RWPE1 (cell line): ENCODE results near the gene OR2A42.
"Not testable (repeated sequence)": the region's sequence is repeated elsewhere in the genome, so short reads cannot be mapped to it uniquely, and the experiment has no call there.

Source experiments
- CTCF ChIA-PET: fragments of 350-600 bp; sonication (Branson Sonifier 250); formaldehyde crosslinking; extraction: SDS; loops from one replicate; lab custom pipeline; 2021; lab: Yijun Ruan, JAX
- POLR2A ChIA-PET: fragments of 400-600 bp; formaldehyde crosslinking; extraction: SDS; loops from one replicate; lab custom pipeline; 2020; ENCODE audit warnings: antibody characterized with exemption; ENCODE audit not compliant: low non-redundant PET; lab: Yijun Ruan, JAX
- DNase-seq: peaks from one replicate; pipeline ENCODE4 v3.0.0; 2012; ENCODE audit warnings: low spot score
- H3K27ac ChIP-seq: fragments of 450-650 bp; 2 replicates; pipeline ENCODE4 v1.5.1; 2017
- TF ChIP-seq, protein P1 (sequence below): fragments of 450-650 bp; conservative IDR thresholded peaks from 2 replicates; pipeline ENCODE4 v1.5.1; 2017; ENCODE audit warnings: low read depth, mild to moderate bottlenecking

OR2A42 gene

DNA sequence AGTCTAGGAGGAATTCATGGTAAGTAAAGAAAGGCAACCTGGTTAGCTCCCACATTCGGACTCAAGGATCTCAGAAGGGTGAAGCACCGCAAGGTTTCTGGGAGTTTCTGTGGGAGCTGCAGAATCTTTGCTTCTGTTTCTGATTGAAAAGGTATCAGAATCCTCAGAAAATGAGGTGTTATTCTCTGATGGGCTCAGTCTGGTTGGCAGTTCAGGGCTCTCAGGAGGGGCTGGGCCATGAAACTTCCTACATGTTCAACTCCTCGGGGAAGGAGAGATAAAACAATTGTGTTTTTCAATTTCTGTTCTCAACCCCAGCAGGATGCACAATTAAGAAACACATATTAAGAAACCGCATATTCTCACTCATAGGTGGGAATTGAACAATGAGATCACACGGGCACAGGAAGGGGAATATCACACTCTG, 16.1 kb upstream of the OR2A42 start:
- POLR2A ChIA-PET: no interaction called here
- CTCF ChIA-PET: no interaction called here
- no peak for DNase-seq
- TF ChIP-seq, protein P1, sequence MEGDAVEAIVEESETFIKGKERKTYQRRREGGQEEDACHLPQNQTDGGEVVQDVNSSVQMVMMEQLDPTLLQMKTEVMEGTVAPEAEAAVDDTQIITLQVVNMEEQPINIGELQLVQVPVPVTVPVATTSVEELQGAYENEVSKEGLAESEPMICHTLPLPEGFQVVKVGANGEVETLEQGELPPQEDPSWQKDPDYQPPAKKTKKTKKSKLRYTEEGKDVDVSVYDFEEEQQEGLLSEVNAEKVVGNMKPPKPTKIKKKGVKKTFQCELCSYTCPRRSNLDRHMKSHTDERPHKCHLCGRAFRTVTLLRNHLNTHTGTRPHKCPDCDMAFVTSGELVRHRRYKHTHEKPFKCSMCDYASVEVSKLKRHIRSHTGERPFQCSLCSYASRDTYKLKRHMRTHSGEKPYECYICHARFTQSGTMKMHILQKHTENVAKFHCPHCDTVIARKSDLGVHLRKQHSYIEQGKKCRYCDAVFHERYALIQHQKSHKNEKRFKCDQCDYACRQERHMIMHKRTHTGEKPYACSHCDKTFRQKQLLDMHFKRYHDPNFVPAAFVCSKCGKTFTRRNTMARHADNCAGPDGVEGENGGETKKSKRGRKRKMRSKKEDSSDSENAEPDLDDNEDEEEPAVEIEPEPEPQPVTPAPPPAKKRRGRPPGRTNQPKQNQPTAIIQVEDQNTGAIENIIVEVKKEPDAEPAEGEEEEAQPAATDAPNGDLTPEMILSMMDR: no peak
- H3K27ac ChIP-seq: no peak overlapping the region

DNA sequence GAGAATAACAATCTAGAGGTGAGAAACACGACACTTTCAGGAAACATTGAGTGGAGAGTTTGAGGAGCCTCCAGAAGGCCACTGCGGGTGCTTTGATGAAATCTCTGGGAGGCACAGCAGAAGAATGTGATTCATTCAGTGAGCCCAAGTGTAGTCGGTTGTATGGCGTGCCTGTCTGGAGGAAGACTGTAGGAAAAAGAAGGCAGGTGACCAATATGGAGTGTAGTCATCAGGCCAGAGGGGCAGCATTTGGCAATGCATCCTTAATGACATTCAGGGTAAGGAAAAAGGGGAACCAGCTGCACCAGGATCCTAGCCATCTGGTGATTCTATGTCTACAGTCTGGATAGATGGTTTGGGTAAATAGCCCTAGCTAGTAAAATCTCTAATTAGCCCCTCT, 12.9 kb upstream of the OR2A42 start:
- H3K27ac ChIP-seq, POLR2A ChIA-PET, DNase-seq, CTCF ChIA-PET: not testable (repeated sequence)

DNA sequence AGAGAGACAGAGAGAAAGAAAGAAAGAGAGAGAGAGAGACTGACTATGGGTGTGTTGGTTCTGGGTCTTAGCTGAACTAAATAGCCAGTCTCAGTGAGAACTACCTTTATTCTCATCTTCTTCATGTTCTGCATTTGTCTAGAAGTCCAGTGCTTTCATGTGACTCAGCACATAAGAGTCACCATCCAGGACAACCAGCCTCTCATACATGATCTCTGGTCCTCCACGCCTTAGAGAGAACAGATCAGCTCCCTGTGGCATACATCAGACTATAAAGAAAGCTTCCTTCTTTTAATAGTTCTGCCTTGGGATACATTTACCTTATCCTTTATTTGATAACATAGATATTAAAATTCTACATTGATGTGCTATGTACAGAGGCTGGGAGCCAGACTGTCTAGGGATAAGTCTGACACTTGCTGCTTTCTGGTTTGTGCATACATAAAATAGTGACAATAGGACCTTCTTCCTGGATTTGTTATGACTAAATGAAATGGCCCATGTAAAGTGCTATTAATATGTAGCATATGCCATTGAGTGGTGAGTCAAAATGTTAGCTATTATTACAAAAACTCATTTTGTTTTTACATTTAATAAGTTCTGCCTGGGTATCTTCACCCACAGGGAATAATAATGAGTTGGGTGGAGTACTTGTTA, 8.4 kb upstream of the OR2A42 start:
- DNase-seq, H3K27ac ChIP-seq, CTCF ChIA-PET, POLR2A ChIA-PET: not testable (repeated sequence)

DNA sequence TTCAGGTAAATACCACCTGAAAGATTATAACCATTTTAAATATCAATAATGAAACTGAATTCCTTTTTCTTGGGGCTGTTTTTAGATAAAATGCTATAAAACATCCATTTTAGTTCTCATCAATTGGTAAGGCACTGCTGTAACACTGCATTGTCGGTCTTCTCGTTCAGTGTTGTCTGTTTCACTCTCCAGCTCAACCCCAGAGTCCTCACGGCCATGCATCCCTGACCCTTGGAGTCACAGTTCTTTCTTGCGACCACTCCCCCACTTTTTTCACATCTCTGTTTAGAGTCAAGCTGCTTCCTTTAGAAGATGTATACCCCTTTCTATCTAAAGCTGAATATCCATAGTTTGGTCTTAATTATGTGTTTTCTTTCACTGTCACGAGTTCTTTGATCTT, 7.6 kb upstream of the OR2A42 start:
- H3K27ac ChIP-seq, DNase-seq, CTCF ChIA-PET, POLR2A ChIA-PET: not testable (repeated sequence)

DNA sequence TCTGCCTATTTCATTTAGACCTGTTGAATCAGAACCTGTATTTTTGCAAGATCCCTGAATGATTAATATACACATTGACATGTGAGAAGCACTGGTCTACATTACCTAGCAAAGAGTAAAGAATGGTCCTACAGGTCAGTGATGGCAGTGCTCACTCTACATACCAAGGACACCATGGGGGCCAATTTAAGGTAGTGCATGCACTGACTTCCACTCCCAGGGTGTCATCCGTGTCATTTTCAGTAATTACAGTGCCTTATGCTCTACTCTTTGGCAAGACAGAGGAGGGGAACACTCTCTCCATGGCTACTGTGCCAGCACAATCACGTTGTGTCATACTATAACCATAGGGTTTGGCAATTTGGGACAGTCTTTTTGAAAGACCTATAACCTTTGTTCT, 6.0 kb upstream of the OR2A42 start:
- CTCF ChIA-PET, H3K27ac ChIP-seq, DNase-seq: not testable (repeated sequence)

DNA sequence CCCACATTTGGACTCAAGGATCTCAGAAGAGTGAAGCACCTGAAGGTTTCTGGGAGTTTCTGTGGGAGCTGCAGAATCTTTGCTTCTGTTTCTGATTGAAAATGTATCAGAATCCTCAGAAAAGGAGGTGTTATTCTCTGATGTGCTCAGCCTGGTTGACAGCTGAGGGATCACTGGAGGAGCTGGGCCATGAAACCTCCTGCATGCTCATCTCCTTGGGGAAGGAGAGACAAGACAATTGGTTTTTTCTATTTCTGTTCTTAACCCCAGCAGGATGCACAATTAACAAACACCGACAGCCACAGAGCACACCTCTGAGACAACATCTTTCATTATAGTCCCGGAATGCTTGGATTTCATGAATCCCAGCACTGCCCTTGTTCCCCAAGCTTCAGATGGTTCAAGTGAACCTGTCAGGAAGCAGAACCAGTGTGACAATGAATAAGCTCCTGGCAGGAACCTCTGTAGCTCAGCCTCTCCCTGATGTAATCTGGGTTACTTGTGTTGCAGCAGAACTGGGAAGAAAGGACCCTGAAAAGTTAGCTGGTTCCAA, 799 bp downstream of the OR2A42 start:
- DNase-seq, POLR2A ChIA-PET, CTCF ChIA-PET, H3K27ac ChIP-seq: not testable (repeated sequence)

More for the DNA sequence above, 6.0 kb upstream of the OR2A42 start:
- POLR2A ChIA-PET: not testable (repeated sequence)

DNA sequence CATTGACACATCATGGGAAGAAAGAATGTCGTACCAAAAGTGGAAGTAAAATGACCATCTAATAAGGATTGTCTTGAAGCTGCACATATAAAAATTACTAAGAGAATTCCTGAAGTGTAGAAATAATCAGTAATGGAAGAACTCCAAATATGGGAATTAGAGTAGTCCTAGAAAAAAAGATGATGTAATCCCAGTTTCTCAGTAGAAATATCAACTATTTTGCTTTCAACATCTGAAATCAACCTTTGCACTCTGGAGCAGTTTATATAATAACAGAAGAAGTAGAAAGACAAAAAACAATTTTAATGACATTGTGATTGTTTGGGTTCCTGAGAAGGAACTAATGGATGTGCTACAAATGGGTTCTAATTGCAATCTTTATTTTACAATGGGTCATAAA, 6.4 kb downstream of the OR2A42 start:
- CTCF ChIA-PET, H3K27ac ChIP-seq, POLR2A ChIA-PET, DNase-seq: not testable (repeated sequence)

DNA sequence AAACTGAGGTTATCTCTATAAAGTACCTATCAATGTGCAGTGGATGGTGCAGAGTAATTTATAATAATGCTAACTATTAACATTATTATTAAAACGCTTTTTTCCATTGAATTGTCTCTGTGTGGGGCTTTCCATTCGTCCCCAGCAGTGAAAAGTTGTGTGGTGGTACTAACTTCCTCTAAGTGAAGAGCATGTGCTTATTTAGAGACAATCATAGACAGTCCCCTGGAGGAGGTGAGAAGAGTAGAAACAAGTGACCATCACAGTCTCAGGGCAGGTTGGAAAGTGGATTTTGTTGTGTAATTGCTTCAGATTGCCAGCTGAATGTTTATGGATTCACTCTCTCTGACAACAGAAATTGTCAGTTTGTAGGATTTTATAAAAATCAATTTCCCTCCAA, 8.4 kb downstream of the OR2A42 start:
- POLR2A ChIA-PET, CTCF ChIA-PET, DNase-seq, H3K27ac ChIP-seq: not testable (repeated sequence)

DNA sequence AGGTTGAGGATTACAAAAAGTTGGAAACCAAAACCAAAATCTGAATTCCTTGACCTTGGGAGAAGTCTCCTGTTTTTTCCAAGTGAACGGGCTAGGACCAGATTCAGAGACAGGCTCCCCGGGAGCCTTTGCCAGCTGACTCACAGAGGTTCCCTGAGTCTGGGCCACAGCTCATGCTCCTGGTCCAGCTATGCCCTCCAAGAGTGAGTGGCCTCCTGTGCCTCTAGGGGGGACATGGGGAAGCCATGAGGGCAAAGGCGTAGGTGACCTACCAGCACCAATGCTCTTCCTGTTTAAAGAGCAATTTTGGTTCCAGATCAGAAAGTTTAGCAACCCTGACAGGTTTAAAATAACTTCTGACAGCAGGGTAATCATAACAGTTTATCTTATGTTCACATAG, 10.6 kb downstream of the OR2A42 start:
- H3K27ac ChIP-seq, POLR2A ChIA-PET, DNase-seq, CTCF ChIA-PET: not testable (repeated sequence)

DNA sequence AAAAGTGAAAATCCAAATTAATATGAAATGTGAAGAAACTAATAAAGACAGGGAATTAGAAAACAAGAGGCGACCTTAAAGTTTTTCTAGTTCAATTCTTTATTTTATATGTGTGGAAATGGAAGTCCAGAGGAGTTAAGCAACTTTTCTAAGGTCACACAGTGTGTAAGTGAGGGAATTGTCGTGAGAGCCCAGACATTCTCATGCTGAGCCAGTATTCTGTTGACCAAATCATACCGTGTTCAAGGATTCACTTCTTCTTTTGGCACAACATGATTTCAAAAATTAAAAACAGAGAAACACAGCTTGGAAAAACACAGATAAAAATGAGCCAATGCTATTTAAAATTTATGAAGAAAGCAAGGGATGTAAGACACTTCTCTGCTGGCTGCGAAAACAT, 12.5 kb downstream of the OR2A42 start:
- H3K27ac ChIP-seq, POLR2A ChIA-PET, CTCF ChIA-PET, DNase-seq: not testable (repeated sequence)

DNA sequence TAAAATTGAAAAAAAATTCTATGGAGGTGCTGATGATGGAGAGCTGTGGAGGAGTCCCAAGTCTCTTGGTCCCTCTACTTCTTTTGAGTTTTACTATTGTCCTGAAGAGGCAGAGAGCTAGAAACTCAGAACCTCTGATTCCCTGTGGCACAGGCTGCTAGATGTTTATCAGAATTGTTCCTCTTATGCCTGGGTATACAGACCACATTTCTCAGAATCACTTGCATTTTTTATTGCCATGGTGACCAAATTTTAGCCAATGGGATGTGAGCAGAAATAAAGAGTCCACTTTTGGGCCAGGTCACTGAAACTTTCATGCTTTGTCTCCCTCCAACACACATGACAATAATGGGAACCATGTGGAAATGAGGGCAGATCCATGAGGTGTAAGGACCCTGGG, 15.7 kb downstream of the OR2A42 start:
- POLR2A ChIA-PET, H3K27ac ChIP-seq, DNase-seq, CTCF ChIA-PET: not testable (repeated sequence)

DNA sequence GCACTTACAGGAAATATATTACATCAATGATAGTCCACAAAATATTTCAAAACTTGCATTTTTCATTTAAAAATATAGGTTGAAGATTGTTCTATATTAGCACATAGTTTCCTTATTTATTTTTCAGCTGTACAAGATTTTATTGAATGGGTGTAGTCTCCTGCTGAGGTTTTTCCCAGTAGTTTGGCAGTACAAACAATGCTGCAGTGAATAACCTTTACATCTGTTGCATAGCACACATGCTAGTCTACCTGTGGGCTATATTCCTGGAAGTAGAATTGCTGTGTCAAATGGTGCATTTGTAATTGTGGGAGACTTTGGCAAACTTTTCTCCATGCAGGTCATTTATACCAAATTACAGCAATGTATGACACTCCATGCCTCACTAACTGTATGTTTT, 18.9 kb downstream of the OR2A42 start:
- CTCF ChIA-PET: not testable (repeated sequence)

DNA sequence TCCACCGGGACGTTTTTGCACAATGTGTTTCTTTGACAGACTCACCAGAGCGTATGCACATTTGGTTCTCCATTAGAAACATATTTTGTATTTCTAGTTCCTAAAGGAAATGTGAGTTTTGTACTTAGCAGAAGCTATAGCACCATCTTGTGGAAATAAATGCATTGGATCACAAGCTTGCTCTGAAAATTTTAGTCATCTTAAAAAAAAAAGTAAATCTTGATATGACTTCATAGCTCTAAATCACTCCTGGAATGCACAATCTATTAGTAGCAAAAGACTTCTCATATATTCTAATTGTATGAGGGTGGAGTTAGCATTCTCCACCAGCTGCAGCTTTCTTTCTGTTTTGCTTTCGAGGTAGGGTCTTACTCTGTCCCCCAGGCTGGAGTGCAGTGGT, 20.3 kb downstream of the OR2A42 start:
- POLR2A ChIA-PET, DNase-seq, CTCF ChIA-PET, H3K27ac ChIP-seq: not testable (repeated sequence)

More for the DNA sequence above, 18.9 kb downstream of the OR2A42 start:
- POLR2A ChIA-PET, H3K27ac ChIP-seq, DNase-seq: not testable (repeated sequence)

DNA sequence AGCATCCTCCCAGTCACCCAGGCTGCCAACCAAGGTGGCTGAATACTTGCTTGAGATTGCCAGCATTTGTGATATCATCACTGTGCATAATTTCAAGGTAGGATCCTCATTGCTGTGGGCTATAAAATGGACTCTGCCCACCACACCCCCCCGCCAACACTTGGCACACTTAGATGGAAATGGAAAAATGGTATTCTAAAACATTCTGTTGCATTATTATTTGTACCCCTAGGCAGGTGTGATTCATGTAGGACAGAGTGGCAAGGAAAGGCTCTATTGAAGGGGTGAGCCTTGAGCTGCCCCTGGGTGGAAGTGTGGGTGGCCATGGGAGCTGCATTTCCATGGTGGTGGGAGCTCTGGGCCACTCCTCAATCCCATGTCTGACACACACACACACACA, 20.8 kb downstream of the OR2A42 start:
- H3K27ac ChIP-seq, DNase-seq, CTCF ChIA-PET, POLR2A ChIA-PET: not testable (repeated sequence)

DNA sequence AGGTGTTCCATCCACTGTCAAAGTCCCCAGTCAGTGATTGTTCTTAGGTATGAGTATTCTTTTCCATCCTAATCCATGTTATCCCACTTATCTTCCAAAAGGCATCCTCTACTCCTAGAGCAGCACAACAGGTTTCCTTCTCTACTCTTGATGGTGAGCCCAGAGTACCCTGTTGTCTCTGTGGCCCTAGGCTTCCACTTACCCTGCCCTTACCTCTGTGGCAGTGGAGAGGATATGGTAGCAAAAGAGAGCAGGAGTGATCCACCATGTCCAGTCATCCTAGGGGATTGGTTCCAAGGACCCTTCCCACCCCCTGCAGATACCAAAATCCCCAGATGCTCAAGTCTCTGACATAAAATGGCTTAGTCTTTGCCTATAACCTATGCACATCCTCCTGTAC, 22.2 kb downstream of the OR2A42 start:
- CTCF ChIA-PET, H3K27ac ChIP-seq, DNase-seq, POLR2A ChIA-PET: not testable (repeated sequence)

DNA sequence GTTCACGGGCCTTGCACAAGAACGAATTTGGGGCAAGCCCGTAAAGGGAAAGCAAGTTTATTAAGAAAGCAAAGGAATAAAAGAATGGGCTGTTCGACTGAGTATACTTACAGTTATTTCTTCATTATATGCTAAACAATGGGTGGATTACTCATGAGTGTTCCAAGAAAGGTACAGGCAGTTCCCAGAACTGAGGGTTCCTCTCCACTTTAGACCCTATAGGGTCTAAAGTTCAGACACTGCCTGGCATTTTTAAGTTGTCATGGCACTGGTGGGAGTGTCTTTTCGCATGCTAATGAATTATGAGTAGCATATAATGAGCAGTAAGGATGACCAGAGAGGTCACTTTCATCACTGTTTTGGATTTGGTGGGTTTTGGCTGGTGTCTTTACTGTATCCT, 34.1 kb downstream of the OR2A42 start:
- H3K27ac ChIP-seq, POLR2A ChIA-PET, CTCF ChIA-PET, DNase-seq: not testable (repeated sequence)

DNA sequence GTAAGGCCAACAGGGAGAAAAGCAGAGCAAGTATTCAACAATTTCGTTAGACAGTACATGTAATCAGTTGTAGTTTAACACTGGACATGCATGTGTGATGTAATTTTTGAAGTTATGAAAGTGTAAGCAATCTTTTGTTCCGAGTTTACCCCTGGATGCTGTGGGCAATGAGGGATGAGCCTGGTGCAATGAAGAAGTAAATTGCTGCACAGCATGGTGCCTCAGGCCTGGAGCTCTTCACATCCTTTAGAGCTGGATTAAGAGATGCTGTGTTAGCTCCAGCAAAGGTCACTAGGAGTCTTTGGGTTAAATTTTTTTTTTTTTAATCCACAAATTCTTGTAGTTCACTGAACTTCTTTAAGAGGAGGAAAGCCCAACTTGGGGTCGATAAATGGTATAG, 36.3 kb downstream of the OR2A42 start:
- DNase-seq, POLR2A ChIA-PET, CTCF ChIA-PET, H3K27ac ChIP-seq: not testable (repeated sequence)
